A549 (cell line): ENCODE measurements around the gene ANKRD11.

Source experiments
- CEBPB ChIP-seq, 2 experiments: fragments of >200 bp in 1 of 2; sonication (Bioruptor Twin) in 1 of 2; formaldehyde crosslinking in 1 of 2; IDR thresholded peaks; 2 replicates each; pipeline ENCODE4 v1.6.1; 2012 to 2016
- CHD4 ChIP-seq: fragments of 200-600 bp; sonication (generic); IDR thresholded peaks from 2 replicates; pipeline ENCODE4 v1.6.1; 2016; ENCODE audit warnings: antibody characterized with exemption, mild to moderate bottlenecking, borderline replicate concordance
- CTCF ChIP-seq: fragments of >200 bp; sonication (Bioruptor Twin); formaldehyde crosslinking; IDR thresholded peaks from 3 replicates; pipeline ENCODE4 v1.5.1; 2016
- EP300 ChIP-seq, 2 experiments: fragments of >200 bp; sonication (Bioruptor Twin); formaldehyde crosslinking; IDR thresholded peaks; 2 replicates in 1 of 2; 3 replicates in 1 of 2; pipeline ENCODE4 v1.6.1; 2016 to 2017
- HMGXB4 ChIP-seq: fragments of 250-450 bp; sonication (Bioruptor Pico); IDR thresholded peaks from 2 replicates; pipeline ENCODE4 v1.5.0; 2021; ENCODE audit warnings: mild to moderate bottlenecking, moderate library complexity, borderline replicate concordance
- MAFK ChIP-seq: fragments of 450-650 bp; IDR thresholded peaks from 2 replicates; pipeline ENCODE4 v1.6.1; 2014; ENCODE audit not compliant: partially characterized antibody
- MAX ChIP-seq: IDR thresholded peaks from 2 replicates; pipeline ENCODE4 v1.6.1; 2012
- POLR2A ChIP-seq: IDR thresholded peaks from 2 replicates; pipeline ENCODE4 v1.6.1; 2012; ENCODE audit warnings: mild to moderate bottlenecking, low read length
- REST ChIP-seq: fragments of 200-600 bp; sonication (generic); IDR thresholded peaks from 2 replicates; pipeline ENCODE4 v1.6.1; 2016; ENCODE audit warnings: antibody characterized with exemption, mild to moderate bottlenecking, moderate library complexity
- USF2 ChIP-seq: fragments of 450-650 bp; IDR thresholded peaks from 2 replicates; pipeline ENCODE4 v1.6.1; 2014; ENCODE audit warnings: antibody characterized with exemption
- ZFP36 ChIP-seq: fragments of 450-650 bp; IDR thresholded peaks from 2 replicates; pipeline ENCODE4 v1.6.1; 2014; ENCODE audit warnings: borderline replicate concordance; ENCODE audit not compliant: partially characterized antibody
- ZNF302 ChIP-seq: fragments of 250-450 bp; sonication (Bioruptor Pico); IDR thresholded peaks from 2 replicates; pipeline ENCODE4 v1.9.0; 2021; ENCODE audit warnings: inconsistent platforms, mild to moderate bottlenecking, moderate library complexity

GRCh38 chr16:89482150-89482816, 8.1 kb downstream of the ANKRD11 start:
- TF ChIP-seq CTCF (no peak), REST (no peak), USF2 (no peak), CEBPB (IDR thresholded peaks at IDR 0.05) (no peak), ZNF302 (CRISPR knock-in tag) (no peak), MAFK (peak; percentile 12), POLR2A (no peak), ZFP36 (no peak), MAX (no peak), EP300 (IDR thresholded peaks at IDR 0.05) (no peak), CHD4 (no peak), HMGXB4 (no peak)
